Activated CD8-positive, alpha-beta memory T cell treated with anti-CD3 and anti-CD28 coated beads, Interleukin-2, amount 50 U/mL, for 1 hour (primary cell): ENCODE measurements around the gene AQP5.

Experiments used
- DNase-seq: peaks from one replicate; pipeline ENCODE4 v3.0.0-alpha.2; 2020; ENCODE audit errors: extremely low read depth

Gene AQP5

DNA sequence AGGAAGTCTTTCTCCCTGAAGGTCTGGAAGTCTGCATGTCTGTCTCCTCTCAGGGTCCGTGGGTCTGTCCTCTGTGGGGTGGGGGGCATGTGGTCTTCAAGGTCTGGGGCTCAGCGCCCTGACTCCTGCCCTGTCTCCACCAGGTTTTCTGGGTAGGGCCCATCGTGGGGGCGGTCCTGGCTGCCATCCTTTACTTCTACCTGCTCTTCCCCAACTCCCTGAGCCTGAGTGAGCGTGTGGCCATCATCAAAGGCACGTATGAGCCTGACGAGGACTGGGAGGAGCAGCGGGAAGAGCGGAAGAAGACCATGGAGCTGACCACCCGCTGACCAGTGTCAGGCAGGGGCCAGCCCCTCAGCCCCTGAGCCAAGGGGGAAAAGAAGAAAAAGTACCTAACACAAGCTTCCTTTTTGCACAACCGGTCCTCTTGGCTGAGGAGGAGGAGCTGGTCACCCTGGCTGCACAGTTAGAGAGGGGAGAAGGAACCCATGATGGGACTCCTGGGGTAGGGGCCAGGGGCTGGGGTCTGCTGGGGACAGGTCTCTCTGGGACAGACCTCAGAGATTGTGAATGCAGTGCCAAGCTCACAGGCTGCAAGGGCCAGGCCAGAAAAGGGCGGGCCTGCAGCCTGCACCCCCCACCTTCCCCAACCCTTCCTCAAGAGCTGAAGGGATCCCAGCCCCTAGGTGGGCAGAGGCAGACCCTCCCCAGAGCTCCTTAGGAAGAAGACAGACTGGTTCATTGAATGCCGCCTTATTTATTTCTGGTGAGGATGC, 3.4 kb downstream of the AQP5 start:
- no peak for DNase-seq

DNA sequence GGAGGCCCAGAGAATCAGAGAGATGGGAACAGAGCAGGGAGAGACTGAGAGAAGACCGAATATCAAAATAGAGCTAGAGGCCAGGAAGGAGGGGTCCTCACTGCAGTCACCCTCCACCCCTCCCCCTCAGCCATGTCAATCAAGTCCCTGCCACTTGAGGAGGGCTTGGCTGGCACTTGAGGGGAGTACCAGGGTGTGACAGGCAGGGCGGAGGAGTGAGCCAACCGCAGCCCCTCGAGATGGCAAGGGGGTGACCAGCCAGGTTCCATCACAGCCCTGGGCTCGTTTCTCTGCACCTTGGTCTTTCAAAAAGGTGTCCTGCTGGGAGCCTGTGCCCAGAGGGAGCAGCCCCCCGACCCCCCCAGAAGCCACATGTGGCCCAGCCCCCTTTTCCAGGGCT, 4.2 kb downstream of the AQP5 start:
- DNase-seq = no peak

DNA sequence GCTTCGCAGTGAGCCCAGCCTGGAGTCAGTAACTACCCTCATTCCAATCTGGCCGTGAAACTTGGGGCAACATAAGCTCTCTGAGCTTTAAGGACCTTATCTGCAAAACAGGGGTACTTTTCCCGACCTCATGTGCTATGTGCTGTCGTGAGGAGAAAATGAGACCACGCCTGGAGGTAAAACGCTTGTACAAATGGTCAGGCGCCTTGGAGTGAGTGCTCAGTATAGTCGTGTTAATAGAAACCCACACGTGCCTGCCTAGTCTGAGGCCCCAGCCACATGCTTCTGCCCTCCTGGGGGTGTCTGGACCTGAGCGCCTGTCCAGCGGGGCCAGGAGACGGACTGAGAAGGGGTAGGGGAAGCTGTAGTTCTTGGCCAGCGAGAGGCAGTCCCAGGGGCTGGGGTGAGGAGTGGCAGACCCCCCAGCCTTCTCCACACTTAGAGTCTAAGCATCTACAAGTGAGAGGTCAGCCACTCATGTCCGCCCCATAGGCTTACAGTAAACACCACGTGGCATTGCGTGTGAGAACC, 4.9 kb downstream of the AQP5 start:
- DNase-seq = no peak

DNA sequence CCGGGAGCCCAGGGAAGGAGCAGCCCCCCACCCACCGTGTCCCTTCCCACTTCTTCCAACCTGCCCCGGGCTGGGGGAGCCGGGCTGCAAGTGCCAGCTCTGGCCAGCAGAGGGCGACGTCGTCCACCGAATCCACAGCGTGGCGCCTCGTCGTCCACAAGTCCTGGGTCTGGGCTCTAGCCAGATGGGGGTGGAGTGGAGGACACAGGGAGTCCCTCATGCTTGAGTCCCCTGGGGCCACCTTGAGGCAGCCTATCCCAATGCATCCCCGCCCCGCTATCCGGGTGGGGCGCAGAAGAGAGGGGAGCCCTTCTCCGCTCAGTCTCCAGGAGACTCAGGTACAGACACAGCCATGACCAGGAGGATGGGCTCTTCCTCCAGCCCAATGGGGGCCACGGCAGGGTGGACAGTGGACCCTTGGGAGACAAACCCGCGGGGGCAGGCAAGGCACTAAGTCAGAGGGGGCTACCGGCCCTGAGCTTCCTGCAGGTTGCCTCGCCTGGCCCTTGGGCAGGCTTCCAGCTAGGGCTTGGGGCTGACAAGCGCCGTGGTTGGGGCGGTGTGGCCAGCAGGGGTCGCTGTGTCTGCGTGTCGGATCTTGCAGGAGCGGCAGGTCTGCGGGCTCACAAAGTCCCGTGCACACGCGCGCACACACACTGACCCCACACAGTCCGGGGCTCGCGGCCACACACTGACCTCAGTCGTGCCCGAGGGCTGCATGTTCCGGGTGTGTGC, 5.5 kb downstream of the AQP5 start:
- DNase-seq = peak; percentile 70

DNA sequence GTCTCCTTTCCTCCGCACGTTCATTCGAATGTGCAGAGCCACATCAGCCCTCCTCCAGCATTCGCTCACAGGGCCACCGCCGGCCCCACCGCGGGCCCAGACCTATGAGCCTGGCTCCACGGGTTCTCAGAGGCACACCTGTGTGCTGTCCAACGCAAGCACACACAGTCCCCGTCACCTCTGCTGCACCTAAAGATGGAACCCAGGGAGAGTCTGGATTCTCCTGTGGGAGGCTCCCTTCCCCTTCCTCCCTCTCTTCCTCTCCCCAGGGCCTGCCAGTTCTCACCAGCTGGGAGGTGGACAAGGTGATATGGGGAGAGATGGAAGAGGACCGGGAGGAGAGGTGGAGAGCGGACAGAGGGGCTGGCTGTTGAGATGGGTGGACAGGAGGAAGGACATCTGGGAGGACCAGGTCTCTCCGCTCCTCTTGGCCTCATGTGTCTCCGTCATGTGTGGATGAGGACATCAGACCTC, 6.1 kb downstream of the AQP5 start:
- DNase-seq = no peak

DNA sequence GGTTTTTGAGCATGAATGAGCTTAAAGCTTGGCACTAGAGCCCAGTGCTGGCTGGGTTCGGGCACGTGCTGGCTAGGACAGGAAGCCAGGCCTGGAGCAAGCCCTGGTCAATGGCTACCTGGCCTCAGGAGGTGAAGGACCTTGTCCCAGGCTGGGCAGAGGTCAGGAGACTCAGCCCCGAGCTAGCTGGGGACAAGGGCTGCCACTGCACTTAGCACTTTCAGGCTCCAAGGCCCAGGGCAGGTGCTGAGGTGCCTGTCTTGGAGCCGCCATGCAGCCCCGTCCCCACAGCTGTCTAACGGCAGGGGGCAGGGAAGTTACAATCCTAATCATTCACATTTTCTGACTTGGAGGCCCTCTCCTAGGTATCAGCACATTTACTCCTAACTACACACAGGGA, 6.8 kb downstream of the AQP5 start:
- DNase-seq = no peak

DNA sequence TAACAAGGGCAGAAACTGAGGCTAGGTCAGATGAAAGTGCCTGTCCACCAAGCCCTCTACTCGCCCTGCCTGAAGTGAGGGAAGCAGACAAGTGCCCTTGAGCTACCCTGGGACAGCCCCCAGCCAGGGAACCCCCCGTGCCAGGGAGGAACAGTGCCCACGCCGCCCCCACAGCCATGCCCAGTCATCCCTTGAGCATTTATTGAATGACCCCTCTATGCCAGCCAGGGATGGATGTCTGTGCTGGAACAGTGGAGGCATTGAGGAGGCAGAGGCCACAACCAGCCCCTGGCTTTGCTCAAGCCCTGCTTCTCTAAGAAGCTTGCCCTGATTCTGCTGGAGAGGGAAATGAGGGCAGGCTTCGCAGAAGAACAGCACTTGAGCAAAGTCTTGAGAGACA, 7.4 kb downstream of the AQP5 start:
- DNase-seq = no peak

DNA sequence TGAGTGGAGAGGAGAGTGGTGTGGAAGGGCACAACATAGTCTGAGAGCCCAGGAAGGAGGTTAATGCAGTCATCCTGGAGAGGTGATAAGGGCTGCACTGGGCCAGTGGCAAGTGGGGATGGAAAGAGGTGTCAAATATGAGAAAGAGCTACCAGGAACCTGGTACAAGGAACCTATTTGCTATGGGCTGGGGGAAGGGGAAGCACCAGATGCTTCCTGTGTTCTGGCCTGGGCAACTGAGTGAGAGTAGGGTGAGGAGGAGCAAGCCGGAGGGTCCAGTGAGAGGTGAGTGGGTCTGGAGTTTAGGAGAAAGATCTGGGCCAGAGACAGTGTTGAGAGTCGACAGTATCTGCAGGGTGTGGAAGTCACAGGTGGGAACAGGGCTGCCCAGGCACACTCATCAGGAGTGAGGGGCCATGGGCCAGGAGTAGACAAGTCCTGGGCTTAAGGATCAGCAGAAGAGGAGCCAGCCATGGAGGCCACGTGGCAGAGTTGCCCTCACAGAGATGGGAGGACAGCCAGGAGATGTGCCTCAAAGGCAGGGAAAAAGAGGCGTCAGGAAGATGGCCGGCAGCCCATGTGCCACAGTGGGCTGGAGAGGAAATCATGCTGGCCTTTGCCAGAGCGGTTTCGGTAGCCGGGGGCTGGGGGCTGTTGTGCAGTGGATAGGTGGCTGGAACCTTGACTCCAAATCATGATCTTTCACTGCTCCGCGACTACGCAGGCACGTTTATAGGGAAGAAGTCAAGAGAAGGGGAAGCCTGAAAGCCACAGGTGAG, 8.2 kb downstream of the AQP5 start:
- DNase-seq = no peak

DNA sequence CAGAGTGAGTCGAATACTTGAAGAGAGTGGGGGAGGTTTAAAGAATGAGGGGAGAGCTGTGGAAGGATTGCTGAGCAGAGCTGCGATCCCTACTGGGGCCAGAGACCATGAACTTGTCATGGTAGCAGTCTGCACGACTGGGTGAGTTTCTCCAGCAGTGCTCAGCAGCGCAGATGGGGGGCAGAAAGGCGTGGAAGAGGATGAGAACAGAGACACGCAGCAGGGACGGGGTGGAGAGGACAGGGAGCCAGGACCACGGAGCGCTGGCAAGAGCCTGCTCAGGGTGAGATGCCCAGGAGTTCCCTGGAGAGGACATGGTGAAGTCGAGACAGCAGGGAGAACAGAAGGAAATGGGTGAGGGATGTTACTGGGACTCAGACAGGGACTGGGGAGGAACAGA, 9.0 kb downstream of the AQP5 start:
- no peak for DNase-seq

DNA sequence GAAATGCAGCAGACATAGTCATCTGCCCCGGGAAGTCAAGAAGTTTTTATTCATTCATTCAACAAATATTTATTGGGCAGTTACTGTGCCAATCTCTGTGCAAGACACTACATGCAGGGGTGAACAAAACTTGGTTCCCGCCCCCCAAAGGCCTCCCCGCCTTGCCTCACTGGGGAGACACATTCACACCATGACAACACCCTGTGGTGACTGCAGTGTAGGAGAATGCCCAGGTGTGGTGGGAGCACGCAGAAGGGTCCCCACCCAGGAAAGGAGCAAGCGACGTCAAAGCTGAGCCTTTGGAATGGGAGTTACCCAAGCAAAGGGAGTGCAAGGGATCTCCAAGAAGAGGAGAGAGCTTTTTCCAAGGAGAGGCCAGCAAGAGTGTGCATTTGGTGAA, 9.5 kb downstream of the AQP5 start:
- no peak for DNase-seq

DNA sequence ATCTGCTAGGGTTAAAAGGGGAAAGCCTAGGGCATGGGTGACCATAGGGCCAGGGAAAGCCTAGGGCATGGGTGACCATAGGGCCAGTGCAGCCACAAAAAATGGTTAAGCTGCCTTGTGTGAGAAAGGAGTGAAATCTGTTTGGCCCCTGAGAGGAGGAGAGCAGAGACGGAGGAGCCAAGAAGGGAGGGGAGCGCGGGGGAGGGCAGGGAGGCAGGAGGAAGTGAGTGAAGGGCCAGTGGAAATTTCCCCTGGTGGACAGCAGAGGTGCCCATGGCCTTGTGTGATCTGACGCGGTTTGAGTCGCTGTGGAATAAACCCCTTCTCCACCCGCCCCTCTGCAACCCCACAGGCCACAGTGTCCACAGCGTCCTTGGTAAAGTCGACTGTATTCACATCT, 10.5 kb downstream of the AQP5 start:
- DNase-seq = no peak

DNA sequence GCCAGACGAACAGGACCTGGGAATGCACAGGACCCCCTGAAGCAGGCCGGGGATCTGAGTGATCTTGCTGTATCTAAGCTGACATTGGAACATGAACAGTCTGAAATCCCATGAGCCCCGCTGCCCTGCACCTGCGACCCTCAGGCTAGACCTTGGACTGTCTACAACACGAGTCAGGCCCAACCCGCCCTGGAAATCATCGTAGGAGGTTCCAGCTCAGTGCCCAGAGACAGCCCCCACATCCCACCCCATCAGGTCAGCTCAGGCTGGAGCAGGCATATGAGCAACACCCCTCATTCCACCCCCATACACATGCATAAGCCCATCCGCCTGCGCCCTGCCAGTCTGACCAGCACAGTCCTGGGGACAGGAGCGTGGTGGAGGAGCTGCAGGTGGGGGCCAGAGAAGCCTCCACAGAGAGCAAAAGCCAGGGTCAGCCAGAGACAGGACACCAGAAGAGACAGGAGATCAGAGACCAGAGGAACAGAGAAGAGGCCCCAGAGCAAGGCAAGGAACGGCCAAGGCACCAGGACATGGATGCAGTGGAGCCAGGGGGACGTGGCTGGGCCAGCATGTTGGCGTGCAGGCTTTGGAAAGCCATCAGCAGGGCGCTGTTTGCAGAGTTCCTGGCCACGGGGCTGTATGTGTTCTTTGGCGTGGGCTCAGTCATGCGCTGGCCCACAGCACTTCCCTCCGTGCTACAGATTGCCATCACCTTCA, 11.1 kb downstream of the AQP5 start, which contains the start of gene AQP6:
TSS of gene AQP6 (plus strand) at position 307 of the 720 bp plus-strand sequence. CDS start at position 534, 227 bp downstream.
- no peak for DNase-seq

DNA sequence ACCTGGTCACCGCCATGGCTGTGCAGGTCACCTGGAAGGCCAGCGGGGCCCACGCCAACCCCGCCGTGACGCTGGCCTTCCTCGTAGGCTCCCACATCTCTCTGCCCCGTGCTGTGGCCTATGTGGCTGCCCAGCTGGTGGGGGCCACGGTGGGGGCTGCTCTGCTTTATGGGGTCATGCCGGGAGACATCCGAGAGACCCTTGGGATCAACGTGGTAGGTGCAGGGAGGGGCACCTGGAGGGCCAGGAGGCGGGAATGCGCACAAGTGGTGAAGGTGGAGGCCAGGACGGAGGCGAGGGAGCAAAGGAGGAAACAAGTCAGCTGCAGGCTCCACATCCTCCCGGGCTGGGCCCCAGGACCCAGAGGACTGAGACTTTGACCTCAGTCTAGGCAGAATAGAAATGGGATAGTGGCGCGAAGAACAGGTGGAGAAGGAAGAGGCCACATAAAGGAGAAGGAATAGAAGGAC, 11.7 kb downstream of the AQP5 start:
- no peak for DNase-seq

DNA sequence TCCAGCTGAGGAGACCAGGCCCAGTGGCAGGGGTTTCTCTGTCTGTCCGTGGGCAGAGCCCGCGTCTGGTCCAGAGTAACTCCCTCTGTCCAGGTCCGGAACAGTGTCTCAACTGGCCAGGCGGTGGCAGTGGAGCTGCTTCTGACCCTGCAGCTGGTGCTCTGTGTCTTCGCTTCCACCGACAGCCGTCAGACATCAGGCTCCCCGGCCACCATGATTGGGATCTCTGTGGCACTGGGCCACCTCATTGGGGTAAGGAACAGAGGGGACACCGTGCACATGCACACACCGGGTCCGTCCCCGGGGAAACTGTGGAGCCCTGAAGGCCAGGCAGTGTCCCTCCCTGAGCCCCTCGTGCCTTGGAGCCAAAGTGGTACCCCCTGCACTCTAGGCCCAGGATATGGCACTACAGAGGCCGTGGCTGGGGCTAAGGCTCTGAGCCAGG, 12.6 kb downstream of the AQP5 start:
- no peak for DNase-seq

DNA sequence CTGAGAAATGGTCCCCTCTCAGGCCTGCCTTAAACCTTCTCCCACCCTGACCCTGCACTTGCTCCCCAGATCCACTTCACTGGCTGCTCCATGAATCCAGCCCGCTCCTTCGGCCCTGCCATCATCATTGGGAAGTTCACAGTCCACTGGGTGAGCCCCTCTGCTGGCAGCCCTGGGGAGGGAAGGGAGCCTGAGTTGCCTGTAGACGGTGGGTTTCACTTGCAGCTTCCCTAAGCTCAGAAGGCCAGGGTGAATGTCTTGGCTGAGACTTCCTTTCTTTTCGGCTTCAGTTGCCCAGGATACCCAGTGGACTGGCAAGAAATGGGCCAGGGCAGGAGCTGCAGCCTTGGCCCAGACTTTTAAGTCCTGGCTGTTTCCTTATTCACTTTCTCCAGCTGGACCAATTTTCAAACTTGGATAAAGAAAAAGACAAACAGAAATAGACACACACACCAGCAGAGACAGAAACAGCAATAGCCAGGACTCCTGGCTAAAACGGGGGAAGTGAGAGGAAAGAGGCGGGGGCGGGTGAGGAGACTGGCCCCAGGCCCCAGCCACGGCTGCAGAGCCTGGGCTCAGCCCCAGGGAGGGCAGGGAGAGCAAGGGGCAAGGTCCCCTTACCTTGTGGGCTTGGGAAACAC, 13.1 kb downstream of the AQP5 start:
- DNase-seq = no peak

DNA sequence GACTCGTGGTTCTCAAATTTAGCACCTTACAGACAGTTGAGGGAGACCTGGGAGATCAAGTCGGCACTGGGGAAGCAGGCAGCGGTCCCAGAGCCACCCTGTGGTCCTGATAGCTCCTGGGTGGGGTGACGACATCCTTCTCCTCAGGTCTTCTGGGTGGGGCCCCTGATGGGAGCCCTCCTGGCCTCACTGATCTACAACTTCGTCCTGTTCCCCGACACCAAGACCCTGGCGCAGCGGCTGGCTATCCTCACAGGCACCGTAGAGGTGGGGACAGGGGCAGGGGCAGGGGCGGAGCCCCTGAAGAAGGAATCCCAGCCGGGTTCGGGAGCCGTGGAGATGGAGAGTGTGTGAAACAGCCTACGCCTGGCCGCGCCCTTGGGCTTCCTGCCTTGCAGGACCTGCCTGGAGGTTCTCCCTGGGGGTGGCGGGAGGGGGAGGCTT, 13.7 kb downstream of the AQP5 start:
- no peak for DNase-seq

DNA sequence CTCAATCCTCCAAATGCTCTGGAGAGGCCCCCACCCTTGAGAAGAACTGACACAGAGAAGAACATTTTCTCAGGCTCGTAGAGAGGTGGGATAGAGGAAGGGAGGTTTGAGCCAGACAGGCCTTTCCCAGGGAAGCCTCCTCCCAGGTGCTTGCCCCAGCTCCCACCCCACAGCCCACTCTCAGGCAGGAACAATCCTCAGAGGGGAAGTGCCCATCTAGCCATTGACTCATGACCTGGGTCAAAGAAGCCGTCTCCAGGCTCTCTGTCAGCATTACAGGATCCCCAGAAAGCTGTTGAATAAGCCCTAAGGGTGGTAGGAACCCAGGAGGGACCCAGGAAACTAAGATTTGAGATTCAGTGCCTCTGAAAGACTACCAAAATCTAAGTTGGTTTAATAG, 14.9 kb downstream of the AQP5 start:
- DNase-seq = no peak

DNA sequence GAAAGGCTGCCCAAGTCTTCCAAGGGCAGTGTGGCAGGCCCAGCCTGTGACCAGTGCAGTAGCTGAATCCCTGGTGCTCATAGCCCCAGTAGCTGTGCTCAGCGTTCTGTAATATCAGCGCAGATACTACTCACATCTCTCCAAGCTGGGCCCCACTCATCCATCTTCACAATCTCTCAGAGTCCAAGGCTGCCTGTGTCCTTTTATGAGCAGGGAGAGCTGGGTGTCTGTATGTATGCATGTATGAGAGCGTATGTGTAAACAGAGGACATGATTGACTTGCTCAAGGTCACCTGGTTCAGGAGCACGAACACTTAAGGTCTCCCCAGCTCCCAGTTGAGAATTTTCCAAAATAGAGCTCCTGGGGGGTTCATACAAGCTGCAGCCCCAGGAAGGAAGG, 16.5 kb downstream of the AQP5 start:
- DNase-seq = no peak

DNA sequence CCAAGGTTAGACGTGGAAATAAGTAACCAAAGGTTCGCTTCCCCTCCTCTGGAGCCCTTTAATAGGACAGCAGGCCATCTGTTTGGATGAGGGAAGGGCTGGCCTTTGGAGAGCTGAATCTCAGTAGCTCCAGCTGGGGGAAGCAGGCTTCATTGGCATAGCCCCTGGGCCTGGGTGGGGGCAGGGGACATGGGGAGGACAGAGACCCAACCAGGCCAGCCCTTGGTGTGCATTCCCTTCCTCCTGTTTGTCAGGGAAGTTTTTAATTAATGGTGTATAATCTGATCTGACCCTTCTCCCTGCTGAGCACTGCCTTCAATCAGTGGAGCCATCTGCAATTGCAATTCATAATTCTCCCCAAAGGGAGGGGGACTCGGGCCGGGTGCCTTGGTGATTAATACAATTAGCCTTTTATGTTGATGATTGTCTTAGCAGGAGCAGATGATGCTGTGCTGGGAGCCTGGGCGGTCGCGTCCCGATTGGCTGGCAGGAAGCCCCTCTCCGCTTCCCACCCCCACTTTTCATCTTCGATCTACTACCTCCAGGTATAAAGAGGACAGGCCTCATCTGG, 17.4 kb downstream of the AQP5 start:
- no peak for DNase-seq

DNA sequence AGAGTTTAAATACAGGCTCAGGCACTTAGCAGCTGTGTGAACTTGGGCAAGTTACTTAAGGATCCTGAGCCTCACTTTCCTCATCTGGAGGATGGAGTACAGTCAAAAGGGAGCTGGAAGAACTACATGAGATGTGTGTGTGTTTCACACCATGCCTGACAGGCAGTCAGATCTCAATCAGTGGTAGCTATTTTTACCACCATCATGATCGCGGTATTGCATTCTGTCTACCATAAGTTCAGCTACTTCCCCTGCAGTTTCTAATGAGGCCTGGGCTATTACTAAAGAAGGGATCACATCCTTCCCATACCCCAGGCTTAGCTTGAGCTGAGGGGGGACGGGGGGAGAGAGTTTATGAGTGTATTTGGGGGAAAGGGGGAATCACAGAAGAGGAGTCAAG, 18.1 kb downstream of the AQP5 start:
- DNase-seq = no peak
